HEK293 (cell line): ENCODE data around the gene CAMKK1.
A peak's percentile ranks its signal among the peaks of the same experiment; 100 is the strongest.
"Not testable (repeated sequence)": the region's sequence is repeated elsewhere in the genome, so short reads cannot be mapped to it uniquely, and the experiment has no call there.

Source experiments
- CTCF ChIA-PET: fragments of 350-600 bp; formaldehyde crosslinking; extraction: SDS; loops from one replicate; lab custom pipeline; 2021; ENCODE audit warnings: antibody characterized with exemption; lab: Yijun Ruan, JAX
- POLR2A ChIA-PET: fragments of 300-600 bp; formaldehyde crosslinking; extraction: SDS; loops from one replicate; lab custom pipeline; 2020; ENCODE audit warnings: antibody characterized with exemption, inconsistent platforms; lab: Yijun Ruan, JAX
- H3K27ac ChIP-seq: fragments of 200-500 bp; sonication (Bioruptor generic); 2 replicates; pipeline ENCODE4 v1.5.1; 2014; ENCODE audit warnings: low read depth, low read length, control low read depth, inconsistent platforms; ENCODE audit errors: extremely low read depth
- H3K36me3 ChIP-seq, 2 experiments: fragments of 200-500 bp in 1 of 2; sonication (Bioruptor generic) in 1 of 2; 1 replicate in 1 of 2; 2 replicates in 1 of 2; pipeline ENCODE4 v1.5.1; 2014 to 2017; ENCODE audit warnings: inconsistent platforms in 2 of 2, low read length in 2 of 2; ENCODE audit not compliant: control insufficient read depth in 2 of 2, insufficient read depth in 1 of 2
- H3K4me1 ChIP-seq: fragments of 200-500 bp; sonication (Bioruptor generic); 2 replicates; pipeline ENCODE4 v1.5.1; 2014; ENCODE audit warnings: mild to moderate bottlenecking, low read length, inconsistent platforms; ENCODE audit not compliant: control insufficient read depth, insufficient read depth
- H3K4me3 ChIP-seq: 2 replicates; pipeline ENCODE4 v1.5.1; 2011; ENCODE audit warnings: low read depth, mild to moderate bottlenecking, control low read depth, low read length, moderate library complexity
- H3K9me3 ChIP-seq: fragments of 200-500 bp; sonication (Bioruptor generic); 2 replicates; pipeline ENCODE4 v1.5.1; 2014; ENCODE audit warnings: low read depth, low read length, inconsistent platforms; ENCODE audit not compliant: control insufficient read depth, insufficient read depth
- KLF7 ChIP-seq: fragments of 450-650 bp; formaldehyde crosslinking; IDR thresholded peaks from 2 replicates; pipeline ENCODE4 v1.5.1; 2016; ENCODE audit warnings: missing biosample characterization, missing genetic modification characterization, borderline replicate concordance
- SCRT2 ChIP-seq: fragments of 450-650 bp; formaldehyde crosslinking; IDR thresholded peaks from 2 replicates; pipeline ENCODE4 v1.5.1; 2016; ENCODE audit warnings: missing biosample characterization, missing genetic modification characterization
- SP2 ChIP-seq: fragments of 450-650 bp; formaldehyde crosslinking; IDR thresholded peaks from 2 replicates; pipeline ENCODE4 v1.5.1; 2016; ENCODE audit warnings: missing biosample characterization, missing genetic modification characterization
- ZBTB20 ChIP-seq: fragments of 450-650 bp; formaldehyde crosslinking; IDR thresholded peaks from 2 replicates; pipeline ENCODE4 v1.5.1; 2016; ENCODE audit warnings: missing biosample characterization, missing genetic modification characterization
- ZEB2 ChIP-seq: fragments of 450-650 bp; formaldehyde crosslinking; IDR thresholded peaks from 2 replicates; pipeline ENCODE4 v1.5.1; 2016; ENCODE audit warnings: missing biosample characterization, missing genetic modification characterization
- ZIC2 ChIP-seq: fragments of 450-650 bp; formaldehyde crosslinking; IDR thresholded peaks from 2 replicates; pipeline ENCODE4 v1.5.1; 2016; ENCODE audit warnings: missing biosample characterization, missing genetic modification characterization
- ZNF146 ChIP-seq: fragments of 450-650 bp; formaldehyde crosslinking; IDR thresholded peaks from 2 replicates; pipeline ENCODE4 v1.5.1; 2016; ENCODE audit warnings: missing biosample characterization, missing genetic modification characterization
- ZNF341 ChIP-seq: fragments of 450-650 bp; formaldehyde crosslinking; IDR thresholded peaks from 2 replicates; pipeline ENCODE4; 2016; ENCODE audit warnings: low read depth, missing biosample characterization, missing genetic modification characterization
- ZNF366 ChIP-seq: fragments of 450-650 bp; formaldehyde crosslinking; conservative IDR thresholded peaks from 2 replicates; pipeline ENCODE4 v1.5.1; 2016; ENCODE audit warnings: missing biosample characterization, missing genetic modification characterization
- ZNF398 ChIP-seq: fragments of 450-650 bp; formaldehyde crosslinking; IDR thresholded peaks from 2 replicates; pipeline ENCODE4 v1.5.1; 2017; ENCODE audit warnings: missing biosample characterization, missing genetic modification characterization
- ZNF707 ChIP-seq: fragments of 450-650 bp; formaldehyde crosslinking; IDR thresholded peaks from 2 replicates; pipeline ENCODE4 v1.5.1; 2016; ENCODE audit warnings: missing biosample characterization, missing genetic modification characterization
- TF ChIP-seq, protein P1 (sequence below): fragments of 450-650 bp; formaldehyde crosslinking; IDR thresholded peaks from 2 replicates; pipeline ENCODE4 v1.5.1; 2016; ENCODE audit warnings: missing biosample characterization, missing genetic modification characterization

Gene CAMKK1

DNA sequence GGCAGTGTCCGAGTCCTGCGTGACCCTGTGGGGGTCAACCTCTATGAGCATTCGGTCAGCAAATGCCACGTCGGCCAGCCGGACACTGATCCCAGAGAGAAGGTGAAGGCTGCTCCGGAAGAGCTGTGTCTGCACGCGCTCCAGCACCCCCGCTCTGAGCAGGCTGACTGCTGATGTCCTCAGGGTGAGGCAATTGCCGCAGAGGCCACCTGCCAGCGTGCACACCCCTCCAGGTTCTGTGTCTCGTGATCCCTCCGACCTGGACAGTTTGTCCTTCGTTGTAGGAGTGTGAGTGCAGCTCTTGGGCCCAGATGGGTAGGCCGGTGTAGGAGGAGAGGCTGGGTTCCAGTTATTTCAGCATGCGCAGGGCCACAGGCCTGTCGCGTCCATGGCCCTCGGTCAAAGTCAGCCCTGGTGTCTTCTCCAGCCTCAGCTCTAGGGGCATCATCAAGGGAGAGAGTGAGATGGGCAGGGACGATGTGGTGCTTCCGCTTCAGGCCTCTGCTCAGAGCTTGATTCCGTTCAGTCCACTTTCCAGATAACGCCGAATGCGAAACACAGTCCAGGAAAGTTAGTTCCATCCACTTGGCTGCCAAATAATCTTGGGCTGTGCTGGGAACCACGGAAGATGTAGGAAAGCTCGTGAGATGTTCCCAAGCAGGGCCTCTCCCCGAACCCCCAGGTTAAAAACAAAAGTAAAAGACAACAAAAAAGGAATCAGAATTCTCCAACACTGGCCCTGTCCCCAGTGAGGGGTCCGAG lies 31.7 kb downstream of the CAMKK1 start:
- CTCF ChIA-PET: interaction anchor here (0.8 to 4.4 kb wide), 7 partner anchors 15 to 143 kb away, joined by 3 to 68 read pairs (median 9); partner anchors contain the start of gene NCBP3
- TF ChIP-seq SCRT2 (0 out of 2 replicates have a peak, but pooled peaks have one; percentile 5), ZNF146 (tag by site-specific recombination) (no peak)
- Histone ChIP-seq H3K36me3 (peaks cover 0 to 50% of the 10 kb centered on the region in 2 experiments; a peak in 2 of 3 replicates), H3K27ac (no peak overlapping the region), H3K9me3 (no peaks in the 10 kb centered on the region), H3K4me3 (no peak overlapping the region), H3K4me1 (no peaks in the 10 kb centered on the region)
- POLR2A ChIA-PET: no interaction called here

GRCh38 chr17:3859940-3860339 lies 32.9 kb downstream of the CAMKK1 start:
- TF ChIP-seq, protein P1, sequence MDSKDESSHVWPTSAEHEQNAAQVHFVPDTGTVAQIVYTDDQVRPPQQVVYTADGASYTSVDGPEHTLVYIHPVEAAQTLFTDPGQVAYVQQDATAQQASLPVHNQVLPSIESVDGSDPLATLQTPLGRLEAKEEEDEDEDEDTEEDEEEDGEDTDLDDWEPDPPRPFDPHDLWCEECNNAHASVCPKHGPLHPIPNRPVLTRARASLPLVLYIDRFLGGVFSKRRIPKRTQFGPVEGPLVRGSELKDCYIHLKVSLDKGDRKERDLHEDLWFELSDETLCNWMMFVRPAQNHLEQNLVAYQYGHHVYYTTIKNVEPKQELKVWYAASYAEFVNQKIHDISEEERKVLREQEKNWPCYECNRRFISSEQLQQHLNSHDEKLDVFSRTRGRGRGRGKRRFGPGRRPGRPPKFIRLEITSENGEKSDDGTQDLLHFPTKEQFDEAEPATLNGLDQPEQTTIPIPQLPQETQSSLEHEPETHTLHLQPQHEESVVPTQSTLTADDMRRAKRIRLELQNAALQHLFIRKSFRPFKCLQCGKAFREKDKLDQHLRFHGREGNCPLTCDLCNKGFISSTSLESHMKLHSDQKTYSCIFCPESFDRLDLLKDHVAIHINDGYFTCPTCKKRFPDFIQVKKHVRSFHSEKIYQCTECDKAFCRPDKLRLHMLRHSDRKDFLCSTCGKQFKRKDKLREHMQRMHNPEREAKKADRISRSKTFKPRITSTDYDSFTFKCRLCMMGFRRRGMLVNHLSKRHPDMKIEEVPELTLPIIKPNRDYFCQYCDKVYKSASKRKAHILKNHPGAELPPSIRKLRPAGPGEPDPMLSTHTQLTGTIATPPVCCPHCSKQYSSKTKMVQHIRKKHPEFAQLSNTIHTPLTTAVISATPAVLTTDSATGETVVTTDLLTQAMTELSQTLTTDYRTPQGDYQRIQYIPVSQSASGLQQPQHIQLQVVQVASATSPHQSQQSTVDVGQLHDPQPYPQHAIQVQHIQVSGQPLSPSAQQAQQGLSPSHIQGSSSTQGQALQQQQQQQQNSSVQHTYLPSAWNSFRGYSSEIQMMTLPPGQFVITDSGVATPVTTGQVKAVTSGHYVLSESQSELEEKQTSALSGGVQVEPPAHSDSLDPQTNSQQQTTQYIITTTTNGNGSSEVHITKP (tag by site-specific recombination): 0 out of 2 replicates have a peak, but pooled peaks have one; percentile 47
- TF ChIP-seq ZBTB20 (tag by site-specific recombination) (no peak), ZNF341 (tag by site-specific recombination) (peak; percentile 29; the same call in 1 of the 2 replicates), ZIC2 (tag by site-specific recombination) (no peak), ZNF398 (no peak), ZEB2 (no peak), ZNF366 (no peak), KLF7 (tag by site-specific recombination) (no peak)
- no peaks in the 10 kb centered on the region for H3K4me1 ChIP-seq
- ChIA-PET POLR2A (interaction anchor here (0.6 to 0.9 kb wide), 2 partner anchors 14 to 192 kb away, joined by 3 to 4 read pairs; partner anchors contain the start of gene NCBP3), CTCF (interaction anchor here (0.8 to 1.0 kb wide), 2 partner anchors 11 to 122 kb away, joined by 3 to 4 read pairs; no protein-coding TSS in a partner anchor)
- H3K36me3 ChIP-seq: peaks cover 0 to 38% of the 10 kb centered on the region in 2 experiments; a peak in 2 of 3 replicates
- no peak overlapping the region for H3K4me3 ChIP-seq
- no peaks in the 10 kb centered on the region for H3K9me3 ChIP-seq
- no peak overlapping the region for H3K27ac ChIP-seq

- peaks cover 0 to 29% of the 10 kb centered on the region in 2 experiments; a peak in 2 of 3 replicates for H3K36me3 ChIP-seq
- CTCF ChIA-PET: interaction anchor here (0.6 to 2.8 kb wide), 4 partner anchors 13 to 462 kb away, joined by 3 to 28 read pairs (median 6); partner anchors contain the start of gene NCBP3
- no peaks in the 10 kb centered on the region for H3K9me3 ChIP-seq
- TF ChIP-seq, protein P1 (tag by site-specific recombination): peak; percentile 35; the same call in 1 of the 2 replicates
- TF ChIP-seq SP2 (tag by site-specific recombination) (0 out of 2 replicates have a peak, but pooled peaks have one; percentile 7), ZNF707 (tag by site-specific recombination) (no peak)
- TF ChIP-seq, all 188 proteins: peak for 2
- H3K27ac ChIP-seq: no peak overlapping the region
- H3K4me3 ChIP-seq: no peak overlapping the region
- POLR2A ChIA-PET: interaction anchor here (1.4 kb wide), 1 partner anchor 11 kb away, joined by 3 read pairs; no protein-coding TSS in a partner anchor
- H3K4me1 ChIP-seq: no peaks in the 10 kb centered on the region
Measured at GRCh38 chr17:3857261-3858105, 35.4 kb downstream of the CAMKK1 start.

GRCh38 chr17:3854204-3854603 lies 38.6 kb downstream of the CAMKK1 start:
- H3K4me3 ChIP-seq, POLR2A ChIA-PET, H3K36me3 ChIP-seq, H3K4me1 ChIP-seq, H3K27ac ChIP-seq, H3K9me3 ChIP-seq: not testable (repeated sequence)
- CTCF ChIA-PET: interaction anchor here (0.9 to 1.0 kb wide), 2 partner anchors 10 to 116 kb away, joined by 3 to 8 read pairs; no protein-coding TSS in a partner anchor
